Neural crest cell (in vitro differentiated cells): ENCODE results near the gene WNT7A. TPM values are rescaled to one million over a fixed set of nuclear protein-coding genes. Genes with fewer than 3 reads are reported as not detected.

ENCODE experiments used
- DNase-seq: peaks from one replicate; pipeline ENCODE4 v3.0.0; 2021; ENCODE audit warnings: low read depth, mixed read lengths, low spot score
- H3K27ac Mint-ChIP-seq: one replicate; pipeline ENCODE4 v1.8.0; 2021; ENCODE audit warnings: mild to moderate bottlenecking, mixed read lengths; ENCODE audit not compliant: unreplicated experiment
- H3K27me3 Mint-ChIP-seq: 2 replicates; pipeline ENCODE4 v1.8.0; 2021; ENCODE audit warnings: low read depth, mild to moderate bottlenecking, mixed read lengths
- H3K36me3 Mint-ChIP-seq: 2 replicates; pipeline ENCODE4 v1.8.0; 2021; ENCODE audit warnings: low read depth, mild to moderate bottlenecking, mixed read lengths
- H3K4me1 Mint-ChIP-seq: 2 replicates; pipeline ENCODE4 v1.8.0; 2021; ENCODE audit warnings: mixed read lengths
- H3K4me3 Mint-ChIP-seq: one replicate; pipeline ENCODE4 v1.8.0; 2021; ENCODE audit warnings: mild to moderate bottlenecking, mixed read lengths
- H3K9me3 Mint-ChIP-seq: 2 replicates; pipeline ENCODE4 v1.8.0; 2021; ENCODE audit warnings: mixed read lengths
- total RNA-seq: library from RNA; stranded (reverse); gene quantifications from 2 replicates; pipeline ENCODE4 v1.2.1, GENCODE V29; 2021
- TF ChIP-seq, protein P1 (sequence below): fragments of 200-600 bp; sonication (generic); conservative IDR thresholded peaks from 2 replicates; pipeline ENCODE4 v1.5.0; 2021; ENCODE audit warnings: antibody characterized with exemption, mild to moderate bottlenecking

WNT7A gene
- total RNA-seq, 1 donor from 2014 or later = 9.8 TPM

DNA sequence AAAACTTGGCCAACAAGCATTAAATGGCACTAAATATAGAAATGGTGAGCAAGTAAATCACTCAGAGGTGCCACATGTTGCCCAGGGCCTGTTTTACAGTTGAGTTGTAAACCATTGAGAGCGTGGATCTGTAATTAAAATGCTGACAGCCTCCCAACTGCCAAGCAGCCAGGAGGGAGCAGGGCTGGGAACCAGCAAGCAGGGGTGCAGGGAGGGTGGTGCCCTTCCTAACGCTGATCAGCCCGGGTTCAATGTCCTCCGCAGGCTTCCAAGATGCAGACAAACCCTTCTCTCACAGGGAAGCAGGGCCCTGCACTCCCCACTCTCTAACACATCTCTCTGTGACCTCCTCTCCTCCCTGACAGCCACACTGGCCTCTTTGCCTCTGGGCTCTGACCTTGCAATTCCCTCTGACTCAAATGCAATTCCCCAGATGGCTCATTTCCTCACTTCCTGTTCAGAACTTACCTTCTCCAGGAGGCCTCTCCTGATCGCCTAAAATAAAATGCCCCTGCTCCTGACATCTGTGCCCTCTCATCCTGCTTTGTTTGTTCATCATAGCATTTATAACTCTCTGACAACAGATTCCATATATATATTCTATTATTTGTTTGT is 40.0 kb downstream of the WNT7A start:
- no peak for DNase-seq
- H3K36me3 Mint-ChIP-seq = no peaks in the 10 kb centered on the region
- H3K27ac Mint-ChIP-seq = no peak overlapping the region
- no peak overlapping the region for H3K4me3 Mint-ChIP-seq
- no peaks in the 10 kb centered on the region for H3K9me3 Mint-ChIP-seq
- no peaks in the 10 kb centered on the region for H3K27me3 Mint-ChIP-seq
- TF ChIP-seq, protein P1, sequence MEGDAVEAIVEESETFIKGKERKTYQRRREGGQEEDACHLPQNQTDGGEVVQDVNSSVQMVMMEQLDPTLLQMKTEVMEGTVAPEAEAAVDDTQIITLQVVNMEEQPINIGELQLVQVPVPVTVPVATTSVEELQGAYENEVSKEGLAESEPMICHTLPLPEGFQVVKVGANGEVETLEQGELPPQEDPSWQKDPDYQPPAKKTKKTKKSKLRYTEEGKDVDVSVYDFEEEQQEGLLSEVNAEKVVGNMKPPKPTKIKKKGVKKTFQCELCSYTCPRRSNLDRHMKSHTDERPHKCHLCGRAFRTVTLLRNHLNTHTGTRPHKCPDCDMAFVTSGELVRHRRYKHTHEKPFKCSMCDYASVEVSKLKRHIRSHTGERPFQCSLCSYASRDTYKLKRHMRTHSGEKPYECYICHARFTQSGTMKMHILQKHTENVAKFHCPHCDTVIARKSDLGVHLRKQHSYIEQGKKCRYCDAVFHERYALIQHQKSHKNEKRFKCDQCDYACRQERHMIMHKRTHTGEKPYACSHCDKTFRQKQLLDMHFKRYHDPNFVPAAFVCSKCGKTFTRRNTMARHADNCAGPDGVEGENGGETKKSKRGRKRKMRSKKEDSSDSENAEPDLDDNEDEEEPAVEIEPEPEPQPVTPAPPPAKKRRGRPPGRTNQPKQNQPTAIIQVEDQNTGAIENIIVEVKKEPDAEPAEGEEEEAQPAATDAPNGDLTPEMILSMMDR = no peak
- peaks cover 2% of the 10 kb centered on the region for H3K4me1 Mint-ChIP-seq

DNA sequence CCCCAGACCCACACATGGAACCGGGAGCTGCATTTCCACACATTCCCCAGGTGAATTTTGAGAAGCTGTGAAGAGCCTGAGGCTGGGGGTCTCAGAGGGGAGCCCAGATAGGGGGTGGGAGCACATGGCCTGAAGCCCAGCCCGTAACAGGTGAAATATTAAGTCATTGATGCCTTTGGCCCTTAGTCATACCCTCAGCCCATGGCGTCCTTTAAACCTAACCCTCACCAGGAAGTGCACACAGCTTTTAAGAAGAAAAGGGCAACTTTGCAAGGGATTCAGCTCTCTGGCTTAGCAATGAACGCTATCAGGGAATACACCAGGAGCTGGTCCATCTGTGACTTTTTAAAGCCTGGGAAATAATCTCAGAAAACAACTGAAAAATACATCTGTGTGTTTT is 40.6 kb downstream of the WNT7A start:
- TF ChIP-seq, protein P1 = no peak
- peaks cover 8% of the 10 kb centered on the region for H3K4me1 Mint-ChIP-seq
- H3K4me3 Mint-ChIP-seq = no peak overlapping the region
- no peaks in the 10 kb centered on the region for H3K9me3 Mint-ChIP-seq
- H3K36me3 Mint-ChIP-seq = no peaks in the 10 kb centered on the region
- no peaks in the 10 kb centered on the region for H3K27me3 Mint-ChIP-seq
- no peak overlapping the region for H3K27ac Mint-ChIP-seq
- DNase-seq = no peak

DNA sequence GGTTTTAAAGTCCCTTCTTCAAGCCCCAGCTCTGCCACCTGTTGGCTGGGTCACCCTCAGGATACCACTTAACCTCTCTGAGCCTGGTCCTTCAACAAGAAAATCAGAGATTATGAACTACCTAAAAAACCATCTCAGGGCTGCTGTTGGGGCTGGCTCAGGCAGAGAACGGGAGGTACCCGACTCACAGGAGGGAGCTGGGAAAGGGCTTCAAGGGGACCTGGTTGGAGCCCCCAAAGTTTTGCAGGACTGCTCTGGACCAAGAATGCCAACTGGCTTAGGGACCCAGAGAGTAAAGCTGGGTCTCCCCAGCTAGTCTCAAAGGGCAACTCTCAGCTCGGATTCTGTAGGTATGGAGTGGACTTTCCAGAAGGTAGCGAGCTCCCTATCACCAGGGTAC is 41.5 kb downstream of the WNT7A start:
- TF ChIP-seq, protein P1 = no peak
- H3K27ac Mint-ChIP-seq = no peak overlapping the region
- no peak overlapping the region for H3K4me3 Mint-ChIP-seq
- peaks cover 10% of the 10 kb centered on the region for H3K4me1 Mint-ChIP-seq
- no peak for DNase-seq
- H3K36me3 Mint-ChIP-seq = no peaks in the 10 kb centered on the region
- H3K27me3 Mint-ChIP-seq = no peaks in the 10 kb centered on the region
- H3K9me3 Mint-ChIP-seq = no peaks in the 10 kb centered on the region

DNA sequence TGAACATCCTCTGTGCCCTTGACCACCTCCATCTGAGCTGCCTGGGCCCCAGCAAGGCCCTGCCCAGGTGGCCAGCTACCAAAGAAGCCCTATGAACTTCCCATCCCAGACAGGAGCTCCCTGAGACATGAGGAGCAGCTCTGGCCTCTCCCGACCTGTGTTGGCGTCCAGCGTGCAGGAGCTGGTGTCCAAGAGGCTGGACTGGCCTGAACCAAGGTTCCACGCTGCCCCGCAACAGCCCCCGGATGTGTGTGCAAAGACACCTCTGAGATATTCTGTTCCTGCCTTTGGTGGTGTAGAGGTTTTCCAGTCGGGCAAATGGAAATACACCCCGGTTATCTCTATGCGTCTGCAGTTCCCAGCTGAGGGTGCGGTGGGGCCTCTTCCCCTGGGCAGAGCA is 42.1 kb downstream of the WNT7A start:
- Mint-ChIP-seq H3K27ac (no peak overlapping the region), H3K4me1 (peaks cover 10% of the 10 kb centered on the region), H3K27me3 (no peaks in the 10 kb centered on the region), H3K4me3 (no peak overlapping the region), H3K36me3 (no peaks in the 10 kb centered on the region), H3K9me3 (no peaks in the 10 kb centered on the region)
- TF ChIP-seq, protein P1 = no peak
- no peak for DNase-seq

DNA sequence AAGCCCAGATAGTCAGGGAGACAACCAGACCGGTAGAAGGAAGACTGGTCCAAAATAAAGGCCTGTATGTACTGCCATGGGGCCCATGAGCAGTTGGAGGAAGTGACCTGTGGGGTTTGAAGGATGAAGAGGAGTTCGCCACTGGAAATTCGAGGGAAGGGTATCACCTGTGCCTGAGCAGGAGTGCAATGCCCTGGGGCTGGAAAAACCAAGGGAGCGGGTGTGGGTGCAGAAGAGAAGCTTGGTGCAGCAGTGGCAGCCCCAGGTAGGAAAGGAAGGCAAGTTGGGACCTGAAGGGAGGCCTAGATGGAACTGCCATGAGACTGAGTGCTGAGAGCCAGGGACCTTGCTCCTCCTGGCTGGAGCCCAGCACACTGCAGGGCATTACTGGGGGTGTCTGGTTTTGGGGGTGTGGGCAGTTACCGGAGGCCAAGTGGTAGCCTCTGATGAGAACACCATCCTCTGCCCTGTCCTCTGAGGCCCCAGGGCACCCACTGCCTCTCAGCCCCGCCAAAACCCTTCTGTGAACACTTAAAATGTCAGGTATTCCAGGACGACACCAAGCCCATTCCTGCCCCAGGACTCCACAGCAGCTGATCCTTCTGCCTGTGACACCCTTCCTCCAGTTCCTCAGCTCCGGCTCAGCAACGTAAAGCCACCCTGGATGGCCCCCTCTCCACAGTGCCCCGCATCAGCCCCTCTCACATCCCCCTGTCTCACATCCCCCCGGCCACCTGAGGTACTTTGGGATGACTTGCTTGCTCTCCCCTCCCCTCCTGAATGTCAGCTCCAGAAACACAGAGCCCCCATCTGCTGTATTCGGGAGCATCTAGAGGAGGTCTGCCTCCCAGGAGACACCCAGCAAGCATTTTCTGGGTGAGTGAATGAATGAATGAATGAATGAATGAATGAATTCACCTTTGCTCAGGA is 42.9 kb downstream of the WNT7A start:
- peaks cover 10% of the 10 kb centered on the region for H3K4me1 Mint-ChIP-seq
- H3K9me3 Mint-ChIP-seq = no peaks in the 10 kb centered on the region
- H3K4me3 Mint-ChIP-seq = no peak overlapping the region
- no peaks in the 10 kb centered on the region for H3K27me3 Mint-ChIP-seq
- TF ChIP-seq, protein P1 = no peak
- H3K27ac Mint-ChIP-seq = no peak overlapping the region
- DNase-seq = no peak
- H3K36me3 Mint-ChIP-seq = no peaks in the 10 kb centered on the region
